ENCODE results near the gene USP37.

The USP37 gene

GRCh38 chr2:218444692-218445357 is 123.3 kb downstream of the USP37 start:
- CTCF ChIA-PET: interaction anchor here (1.4 to 2.0 kb wide), 4 partner anchors 9 to 403 kb away, joined by 3 to 8 read pairs (median 5); no protein-coding TSS in a partner anchor

GRCh38 chr2:218438596-218438995 is 129.6 kb downstream of the USP37 start:
- CTCF ChIA-PET: interaction anchor here (1.1 kb wide), 1 partner anchor 293 kb away, joined by 3 read pairs; no protein-coding TSS in a partner anchor
- DNase-seq (ENCODE audit: extremely low spot score): peak; percentile 24

More at GRCh38 chr2:218444692-218445357, 123.3 kb downstream of the USP37 start:
- POLR2A ChIA-PET: interaction anchor here (0.7 kb wide), 1 partner anchor 190 kb away, joined by 3 read pairs; no protein-coding TSS in a partner anchor
- no peak for DNase-seq (ENCODE audit: extremely low spot score)
- TF ChIP-seq CTCF (IDR thresholded peaks at IDR 0.05; ENCODE audit: control extremely low read depth, extremely low read depth, low read depth, missing control alignments): no peak

GRCh38 chr2:218437969-218438368 is 130.2 kb downstream of the USP37 start:
- CTCF ChIA-PET: no interaction called here
- no peak for TF ChIP-seq CTCF (IDR thresholded peaks at IDR 0.05; ENCODE audit: control extremely low read depth, extremely low read depth, low read depth, missing control alignments)
- POLR2A ChIA-PET: no interaction called here
- peak; percentile 11 for DNase-seq (ENCODE audit: extremely low spot score)

More at GRCh38 chr2:218438596-218438995, 129.6 kb downstream of the USP37 start:
- POLR2A ChIA-PET: no interaction called here
- TF ChIP-seq CTCF (IDR thresholded peaks at IDR 0.05; ENCODE audit: control extremely low read depth, extremely low read depth, low read depth, missing control alignments): no peak

GRCh38 chr2:218436992-218437391 is 131.2 kb downstream of the USP37 start:
- CTCF ChIA-PET: no interaction called here
- POLR2A ChIA-PET: no interaction called here

GRCh38 chr2:218435003-218435982 is 132.9 kb downstream of the USP37 start:
- TF ChIP-seq CTCF (IDR thresholded peaks at IDR 0.05; ENCODE audit: control extremely low read depth, extremely low read depth, low read depth, missing control alignments): no peak
- peak; percentile 6 for DNase-seq (ENCODE audit: extremely low spot score)
- POLR2A ChIA-PET: no interaction called here
- CTCF ChIA-PET: no interaction called here

More at GRCh38 chr2:218436992-218437391, 131.2 kb downstream of the USP37 start:
- peak; percentile 5 for DNase-seq (ENCODE audit: extremely low spot score)
- no peak for TF ChIP-seq CTCF (IDR thresholded peaks at IDR 0.05; ENCODE audit: control extremely low read depth, extremely low read depth, low read depth, missing control alignments)

GRCh38 chr2:218434456-218434855 is 133.7 kb downstream of the USP37 start:
- no peak for DNase-seq (ENCODE audit: extremely low spot score)
- ChIA-PET CTCF (interaction anchor here (1.1 kb wide), 1 partner anchor 20 kb away, joined by 3 read pairs; no protein-coding TSS in a partner anchor), POLR2A (no interaction called here)
- TF ChIP-seq CTCF (IDR thresholded peaks at IDR 0.05; ENCODE audit: control extremely low read depth, extremely low read depth, low read depth, missing control alignments): no peak
